Activated CD4-positive, CD25-positive, alpha-beta regulatory T cell treated with anti-CD3 and anti-CD28 coated beads, Interleukin-2, amount 50 U/mL, for 24 hours (primary cell): Measurements from ENCODE around the gene ELMO1.

Experiments
- ATAC-seq, 2 donors: fragments of 150-1000 bp; cut with Tn5 transposase; one replicate each; pipeline ENCODE4 v1.10.0; 2021; ENCODE audit warnings: mild to moderate bottlenecking in 1 of 2, moderate library complexity in 1 of 2

The ELMO1 gene

GRCh38 chr7:37212051-37212450 lies 236.6 kb downstream of the ELMO1 start:
- ATAC-seq: no peak

GRCh38 chr7:37211097-37211880 lies 237.4 kb downstream of the ELMO1 start:
- no peak for ATAC-seq

GRCh38 chr7:37209195-37209594 lies 239.5 kb downstream of the ELMO1 start:
- ATAC-seq: no peak

- ATAC-seq: peak in 1 of 2 donors; percentile 55
Measured at GRCh38 chr7:37208528-37208927, 240.1 kb downstream of the ELMO1 start.

- ATAC-seq: peak; percentile 44 to 62
Measured at GRCh38 chr7:37206192-37206591, 242.5 kb downstream of the ELMO1 start.

GRCh38 chr7:37205451-37205850 lies 243.2 kb downstream of the ELMO1 start:
- ATAC-seq: no peak

- no peak for ATAC-seq
Measured at GRCh38 chr7:37201876-37202198, 246.8 kb downstream of the ELMO1 start.

- ATAC-seq: no peak
Measured at GRCh38 chr7:37201003-37201875, 247.4 kb downstream of the ELMO1 start.

GRCh38 chr7:37198906-37199485 lies 249.7 kb downstream of the ELMO1 start:
- ATAC-seq: peak; percentile 48 to 59

- ATAC-seq: no peak
Measured at GRCh38 chr7:37198041-37198905, 250.4 kb downstream of the ELMO1 start.

GRCh38 chr7:37197108-37197507 lies 251.6 kb downstream of the ELMO1 start:
- ATAC-seq: no peak

GRCh38 chr7:37196676-37197075 lies 252.0 kb downstream of the ELMO1 start:
- no peak for ATAC-seq

- ATAC-seq: no peak
Measured at GRCh38 chr7:37195388-37195787, 253.3 kb downstream of the ELMO1 start.

GRCh38 chr7:37194943-37195342 lies 253.7 kb downstream of the ELMO1 start:
- no peak for ATAC-seq

- ATAC-seq: no peak
Measured at GRCh38 chr7:37193775-37194135, 254.9 kb downstream of the ELMO1 start.

- no peak for ATAC-seq
Measured at GRCh38 chr7:37193087-37193774, 255.4 kb downstream of the ELMO1 start.

- no peak for ATAC-seq
Measured at GRCh38 chr7:37191797-37192196, 256.9 kb downstream of the ELMO1 start.

- ATAC-seq: no peak
Measured at GRCh38 chr7:37187179-37187578, 261.5 kb downstream of the ELMO1 start.

- peak in 1 of 2 donors; percentile 31 for ATAC-seq
Measured at GRCh38 chr7:37186753-37187152, 261.9 kb downstream of the ELMO1 start.

- ATAC-seq: no peak
Measured at GRCh38 chr7:37181550-37181932, 267.1 kb downstream of the ELMO1 start.

- ATAC-seq: no peak
Measured at GRCh38 chr7:37180828-37181549, 267.7 kb downstream of the ELMO1 start.
